ENCODE measurements around the gene IL1A. TPM values are rescaled to one million over a fixed set of nuclear protein-coding genes. Genes with fewer than 3 reads are reported as not detected.

Gene IL1A
- total and polyA plus RNA-seq, 9 of the 15 experiments (the other 6 are each of a cell fraction or from before 2014, with no cell fraction given): 0.03 to 0.27 (median 0.14) TPM; not detected in 2

GRCh38 chr2:112794131-112794733, 9.9 kb upstream of the IL1A start:
- no peaks in the 10 kb centered on the region for H3K9me1 ChIP-seq (ENCODE audit: control insufficient read depth, insufficient read depth, low read length)
- intact Hi-C loops (cut with micrococcal nuclease) (loop anchor here (2.0 kb wide), 1 partner anchor 29 kb away; the partner anchor contains the start of gene CKAP2L), in situ Hi-C loops (cut with MboI) (no loop called here)
- no peaks in the 10 kb centered on the region for H4K20me1 ChIP-seq (replicated peaks; ENCODE audit: control insufficient read depth, insufficient read depth, low read length)
- H3K4me3 ChIP-seq: no peak overlapping the region
- ChIA-PET CTCF (ENCODE audit: low intra/inter-chr PET ratio) (no interaction called here), POLR2A (interaction anchor here (0.7 to 2.0 kb wide), 2 partner anchors 11 to 17 kb away, joined by 4 to 7 read pairs; no protein-coding TSS in a partner anchor)
- peaks cover 3 to 24% of the 10 kb centered on the region in 2 experiments for H3K4me1 ChIP-seq (replicated peaks in 1 of 2; ENCODE audit: control insufficient read depth in 2 of 2, insufficient read depth in 2 of 2, low read length in 2 of 2)
- FAIRE-seq: peak; percentile 94
- peak; percentile 59 to 92 (median 73) for DNase-seq (ENCODE audit: extremely low read depth in 1 of 4, low spot score in 3 of 4)
- peak overlapping the region; percentile 81 for H3K27ac ChIP-seq (ENCODE audit: extremely low read depth, low read depth, low read length)
- no peak overlapping the region for H3K4me2 ChIP-seq (ENCODE audit: insufficient read depth, low read length)
- WGBS (ENCODE audit: insufficient coverage, low coverage, missing lambda C conversion rate): 5% methylated on average over 5 of the region's 5 CpGs
- H3K9ac ChIP-seq (ENCODE audit: insufficient read depth in 1 of 2, low read depth in 2 of 2, low read length in 2 of 2): peak overlapping the region in 1 of 2 experiments; percentile 62; a peak in 2 of 4 replicates
- no peaks in the 10 kb centered on the region for H3K27me3 ChIP-seq (ENCODE audit: control insufficient read depth in 2 of 2, insufficient read depth in 2 of 2, low read length in 2 of 2)
- H3K79me2 ChIP-seq (ENCODE audit: control insufficient read depth, insufficient read depth, low read length): no peaks in the 10 kb centered on the region
- BruUV-seq (replicated peaks): no TSS peak
- H3K36me3 ChIP-seq (ENCODE audit: control insufficient read depth, insufficient read depth, low read length): no peaks in the 10 kb centered on the region
- H2AFZ ChIP-seq (ENCODE audit: low read depth, low read length): peak overlapping the region; percentile 53
- ATAC-seq: peak; percentile 93
- H3K9me3 ChIP-seq (replicated peaks; ENCODE audit: control insufficient read depth, insufficient read depth, low read depth, low read length): 0 out of 2 replicates have a peak, but pooled peaks cover 4% of the 10 kb centered on the region
- TF ChIP-seq FUS (optimal IDR thresholded peaks at IDR 0.05; ENCODE audit: low read depth, low read length) (no peak), ATF7 (IDR thresholded peaks at IDR 0.05) (peak; percentile 97), TAF7 (tag; IDR thresholded peaks at IDR 0.05) (no peak), MCM3 (IDR thresholded peaks at IDR 0.05) (no peak), U2AF2 (optimal IDR thresholded peaks at IDR 0.05; ENCODE audit: low read depth, low read length) (no peak), ZSCAN29 (IDR thresholded peaks at IDR 0.05) (no peak), ZSCAN32 (CRISPR knock-in tag; IDR thresholded peaks at IDR 0.05) (peak; percentile 100), TAF1 (IDR thresholded peaks at IDR 0.05; ENCODE audit: control insufficient read depth, extremely low read depth, insufficient read depth, low read length, severe bottlenecking) (no peak), ZNF551 (CRISPR knock-in tag; IDR thresholded peaks at IDR 0.05) (no peak), RBM39 (optimal IDR thresholded peaks at IDR 0.05; ENCODE audit: low read depth, low read length) (no peak), FOXJ3 (CRISPR knock-in tag; IDR thresholded peaks at IDR 0.05) (no peak), KDM1A (IDR thresholded peaks at IDR 0.05) (peak in 1 of 2 experiments; percentile 38; a peak in 2 of 4 replicates), ZNF75A (CRISPR knock-in tag; IDR thresholded peaks at IDR 0.05) (no peak), KLF6 (CRISPR knock-in tag; IDR thresholded peaks at IDR 0.05; ENCODE audit: borderline replicate concordance) (peak; percentile 69; the same call in 1 of the 2 replicates), ZNF274 (IDR thresholded peaks at IDR 0.05; ENCODE audit: borderline replicate concordance, low read depth, low read length) (no peak), GABPB2 (CRISPR knock-in tag; conservative IDR thresholded peaks at IDR 0.05) (no peak)
- TF ChIP-seq, protein P1, sequence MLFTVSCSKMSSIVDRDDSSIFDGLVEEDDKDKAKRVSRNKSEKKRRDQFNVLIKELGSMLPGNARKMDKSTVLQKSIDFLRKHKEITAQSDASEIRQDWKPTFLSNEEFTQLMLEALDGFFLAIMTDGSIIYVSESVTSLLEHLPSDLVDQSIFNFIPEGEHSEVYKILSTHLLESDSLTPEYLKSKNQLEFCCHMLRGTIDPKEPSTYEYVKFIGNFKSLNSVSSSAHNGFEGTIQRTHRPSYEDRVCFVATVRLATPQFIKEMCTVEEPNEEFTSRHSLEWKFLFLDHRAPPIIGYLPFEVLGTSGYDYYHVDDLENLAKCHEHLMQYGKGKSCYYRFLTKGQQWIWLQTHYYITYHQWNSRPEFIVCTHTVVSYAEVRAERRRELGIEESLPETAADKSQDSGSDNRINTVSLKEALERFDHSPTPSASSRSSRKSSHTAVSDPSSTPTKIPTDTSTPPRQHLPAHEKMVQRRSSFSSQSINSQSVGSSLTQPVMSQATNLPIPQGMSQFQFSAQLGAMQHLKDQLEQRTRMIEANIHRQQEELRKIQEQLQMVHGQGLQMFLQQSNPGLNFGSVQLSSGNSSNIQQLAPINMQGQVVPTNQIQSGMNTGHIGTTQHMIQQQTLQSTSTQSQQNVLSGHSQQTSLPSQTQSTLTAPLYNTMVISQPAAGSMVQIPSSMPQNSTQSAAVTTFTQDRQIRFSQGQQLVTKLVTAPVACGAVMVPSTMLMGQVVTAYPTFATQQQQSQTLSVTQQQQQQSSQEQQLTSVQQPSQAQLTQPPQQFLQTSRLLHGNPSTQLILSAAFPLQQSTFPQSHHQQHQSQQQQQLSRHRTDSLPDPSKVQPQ (CRISPR knock-in tag; IDR thresholded peaks at IDR 0.05; ENCODE audit: borderline replicate concordance): no peak
- TF ChIP-seq, protein P2, sequence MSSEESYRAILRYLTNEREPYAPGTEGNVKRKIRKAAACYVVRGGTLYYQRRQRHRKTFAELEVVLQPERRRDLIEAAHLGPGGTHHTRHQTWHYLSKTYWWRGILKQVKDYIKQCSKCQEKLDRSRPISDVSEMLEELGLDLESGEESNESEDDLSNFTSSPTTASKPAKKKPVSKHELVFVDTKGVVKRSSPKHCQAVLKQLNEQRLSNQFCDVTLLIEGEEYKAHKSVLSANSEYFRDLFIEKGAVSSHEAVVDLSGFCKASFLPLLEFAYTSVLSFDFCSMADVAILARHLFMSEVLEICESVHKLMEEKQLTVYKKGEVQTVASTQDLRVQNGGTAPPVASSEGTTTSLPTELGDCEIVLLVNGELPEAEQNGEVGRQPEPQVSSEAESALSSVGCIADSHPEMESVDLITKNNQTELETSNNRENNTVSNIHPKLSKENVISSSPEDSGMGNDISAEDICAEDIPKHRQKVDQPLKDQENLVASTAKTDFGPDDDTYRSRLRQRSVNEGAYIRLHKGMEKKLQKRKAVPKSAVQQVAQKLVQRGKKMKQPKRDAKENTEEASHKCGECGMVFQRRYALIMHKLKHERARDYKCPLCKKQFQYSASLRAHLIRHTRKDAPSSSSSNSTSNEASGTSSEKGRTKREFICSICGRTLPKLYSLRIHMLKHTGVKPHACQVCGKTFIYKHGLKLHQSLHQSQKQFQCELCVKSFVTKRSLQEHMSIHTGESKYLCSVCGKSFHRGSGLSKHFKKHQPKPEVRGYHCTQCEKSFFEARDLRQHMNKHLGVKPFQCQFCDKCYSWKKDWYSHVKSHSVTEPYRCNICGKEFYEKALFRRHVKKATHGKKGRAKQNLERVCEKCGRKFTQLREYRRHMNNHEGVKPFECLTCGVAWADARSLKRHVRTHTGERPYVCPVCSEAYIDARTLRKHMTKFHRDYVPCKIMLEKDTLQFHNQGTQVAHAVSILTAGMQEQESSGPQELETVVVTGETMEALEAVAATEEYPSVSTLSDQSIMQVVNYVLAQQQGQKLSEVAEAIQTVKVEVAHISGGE (CRISPR knock-in tag; IDR thresholded peaks at IDR 0.05): no peak

Data from K562 (cell line).